ENCODE data around the gene DGKQ.

Gene DGKQ

DNA sequence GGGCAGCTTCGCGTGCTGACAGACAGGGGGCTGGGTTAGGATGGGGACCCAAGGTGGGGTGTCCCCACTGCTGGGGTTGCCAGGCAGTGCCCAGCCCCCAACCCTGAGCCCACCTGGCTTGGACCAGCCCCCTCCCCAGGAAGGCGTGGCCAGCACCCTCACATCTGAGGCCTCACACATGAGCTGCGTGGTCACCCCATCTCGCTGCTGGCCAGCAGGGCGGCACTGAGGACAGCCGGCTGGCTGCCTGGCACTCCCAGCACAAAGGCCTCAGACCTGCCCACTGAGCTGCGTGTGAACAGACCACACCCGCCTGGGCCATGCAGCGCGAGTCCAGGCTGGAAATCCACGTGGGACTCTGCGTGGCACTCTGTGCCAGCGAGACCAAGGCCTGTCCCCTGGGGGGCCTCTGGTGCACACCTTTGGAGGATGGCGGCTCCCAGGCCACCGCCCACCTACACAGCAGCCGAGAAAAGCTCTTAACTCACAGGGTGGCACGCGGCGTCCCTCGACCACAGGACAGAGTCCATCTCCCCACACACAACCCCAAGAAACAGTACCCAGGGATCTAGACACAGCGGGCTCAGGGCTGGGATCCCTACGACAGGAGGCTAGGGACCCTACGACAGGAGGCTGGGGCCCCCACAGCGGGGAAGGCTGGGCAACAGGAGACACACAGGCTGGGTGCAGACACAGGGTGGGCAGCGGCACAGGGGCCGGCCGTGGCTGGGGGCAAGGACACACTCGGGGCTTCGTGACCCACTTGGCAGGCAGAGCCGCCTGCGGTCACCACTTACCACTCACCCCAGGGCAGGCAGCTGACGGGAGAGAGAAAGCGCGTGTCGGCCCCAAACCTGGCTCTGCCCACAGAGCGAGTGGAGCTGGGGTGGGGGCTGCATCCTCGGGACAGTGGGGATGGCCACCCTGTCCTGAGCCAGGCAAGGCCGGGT lies 9.8 kb downstream of the DGKQ start:
- in situ Hi-C loops (cut with HindIII; ENCODE audit: low sequenced_read_pairs): no loop called here

DNA sequence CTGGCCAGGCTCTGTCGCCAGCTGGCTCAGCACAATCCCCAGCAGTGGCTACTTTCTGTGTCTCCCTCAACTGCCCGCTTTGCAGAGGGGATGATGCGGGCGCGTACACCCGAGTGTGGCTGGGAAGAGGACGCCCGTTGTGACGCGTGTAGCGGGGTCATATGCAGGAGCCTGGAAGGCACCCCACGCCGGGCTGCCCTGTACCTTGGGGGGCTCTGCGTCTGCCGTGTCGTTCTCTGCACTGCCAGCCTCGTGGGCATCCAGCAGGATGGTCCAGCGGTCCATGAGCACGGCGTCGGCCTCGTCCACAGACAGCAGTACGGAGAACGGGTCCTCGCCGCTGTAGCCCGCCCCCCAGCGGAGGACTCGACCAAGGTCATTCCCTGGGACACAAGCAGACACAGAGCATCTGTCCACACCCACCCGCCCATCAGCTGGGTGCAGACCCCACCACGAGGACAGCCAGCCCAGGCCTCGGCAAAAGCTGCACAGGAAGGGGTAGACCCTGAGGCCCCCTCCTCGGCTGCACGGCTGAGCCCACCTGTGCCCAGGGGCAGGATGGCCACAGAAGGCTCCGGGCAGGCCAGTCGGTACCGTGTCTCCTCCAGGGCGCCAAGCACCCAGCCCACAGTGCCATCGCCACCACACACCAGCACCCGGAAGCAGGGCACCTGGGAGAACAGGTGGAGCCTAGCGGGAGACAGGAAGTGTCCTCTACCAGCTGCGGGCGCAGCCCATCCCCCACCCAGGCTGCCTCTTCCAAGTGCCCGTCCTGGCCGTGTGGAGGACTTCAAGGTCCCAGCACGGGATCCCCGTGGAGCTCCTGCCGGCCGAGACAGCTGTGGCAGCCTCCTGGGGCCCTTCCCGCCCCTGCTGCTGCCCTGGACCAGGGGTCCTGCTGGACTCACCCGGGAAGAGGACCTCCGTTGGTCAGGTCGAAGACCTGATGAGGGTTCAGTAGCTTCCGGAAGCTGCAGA lies 10.8 kb downstream of the DGKQ start:
- in situ Hi-C loops (cut with HindIII; ENCODE audit: low sequenced_read_pairs): no loop called here

DNA sequence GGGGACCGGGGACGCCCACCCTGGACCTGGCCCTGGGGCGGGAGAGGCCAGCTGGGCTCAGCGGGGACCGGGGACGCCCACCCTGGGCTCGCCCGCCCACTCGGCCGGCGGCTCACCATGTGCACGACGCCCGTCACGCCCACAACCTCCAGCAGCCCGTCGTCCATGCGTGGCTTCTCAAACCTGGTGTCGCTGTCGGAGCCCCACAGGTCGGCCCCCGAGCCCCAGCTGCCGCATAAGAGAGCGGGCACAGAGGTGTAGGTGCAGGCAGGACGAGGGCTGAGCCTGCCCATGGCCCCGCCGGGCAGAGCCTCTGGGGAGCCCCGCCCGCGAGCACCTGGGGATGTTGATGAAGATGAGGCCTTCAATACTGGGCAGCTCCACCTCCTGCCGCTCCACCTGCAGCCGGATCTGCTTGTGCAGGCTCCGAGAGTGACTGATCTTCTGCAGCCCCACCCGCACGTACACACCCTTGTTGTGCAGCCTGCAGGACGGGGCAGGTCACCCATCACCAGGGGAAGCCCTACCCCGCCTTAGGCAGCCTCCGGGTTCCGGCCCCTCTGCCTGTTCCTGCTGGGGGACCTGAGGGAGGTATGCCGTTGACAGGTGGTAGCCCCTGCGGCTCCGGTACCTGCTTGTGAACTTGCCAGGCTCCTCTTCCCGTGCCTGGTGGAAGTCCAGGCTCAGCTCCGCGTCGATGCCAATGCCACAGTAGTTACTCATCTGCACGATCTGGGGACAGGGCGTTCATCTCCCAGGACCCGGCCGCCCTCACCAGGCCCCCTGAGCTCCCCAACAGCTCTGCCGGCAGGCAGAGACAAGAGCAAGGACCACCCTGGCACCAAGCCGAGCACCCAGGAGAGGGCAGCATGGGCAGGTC lies 11.8 kb downstream of the DGKQ start:
- in situ Hi-C loops (cut with HindIII; ENCODE audit: low sequenced_read_pairs): no loop called here

DNA sequence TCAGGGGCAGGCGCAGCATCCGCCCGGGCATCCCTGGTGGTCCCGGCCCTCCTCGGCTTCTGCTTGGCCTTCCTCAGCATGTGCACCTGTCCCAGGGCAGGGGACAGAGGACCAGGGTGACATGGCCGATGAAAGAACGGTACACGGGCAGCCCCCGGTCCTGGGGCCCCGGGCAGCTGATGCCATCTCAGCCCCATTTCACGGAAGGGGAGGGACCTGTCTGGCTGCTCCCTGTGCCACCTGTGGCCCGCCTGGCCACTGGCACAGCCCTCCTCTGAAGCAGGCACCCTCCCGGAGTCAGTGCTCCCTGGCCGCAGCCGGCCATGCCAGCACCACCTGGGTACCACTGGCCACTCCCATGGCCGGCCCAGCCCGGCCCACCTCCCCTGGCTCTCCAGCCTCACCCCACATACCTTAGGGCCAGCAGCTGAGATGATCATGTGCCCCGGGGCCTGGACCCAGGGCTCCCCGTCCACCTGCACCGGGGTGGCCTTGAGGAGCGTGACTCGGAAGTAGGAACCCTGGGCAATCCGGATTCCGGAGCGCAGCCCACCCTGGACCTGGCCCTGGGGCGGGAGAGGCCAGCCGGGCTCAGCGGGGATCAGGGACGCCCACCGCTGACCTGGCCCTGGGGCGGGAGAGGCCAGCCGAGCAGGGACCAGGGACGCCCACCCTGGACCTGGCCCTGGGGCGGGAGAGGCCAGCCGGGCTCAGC lies 12.6 kb downstream of the DGKQ start:
- in situ Hi-C loops (cut with HindIII; ENCODE audit: low sequenced_read_pairs): no loop called here

DNA sequence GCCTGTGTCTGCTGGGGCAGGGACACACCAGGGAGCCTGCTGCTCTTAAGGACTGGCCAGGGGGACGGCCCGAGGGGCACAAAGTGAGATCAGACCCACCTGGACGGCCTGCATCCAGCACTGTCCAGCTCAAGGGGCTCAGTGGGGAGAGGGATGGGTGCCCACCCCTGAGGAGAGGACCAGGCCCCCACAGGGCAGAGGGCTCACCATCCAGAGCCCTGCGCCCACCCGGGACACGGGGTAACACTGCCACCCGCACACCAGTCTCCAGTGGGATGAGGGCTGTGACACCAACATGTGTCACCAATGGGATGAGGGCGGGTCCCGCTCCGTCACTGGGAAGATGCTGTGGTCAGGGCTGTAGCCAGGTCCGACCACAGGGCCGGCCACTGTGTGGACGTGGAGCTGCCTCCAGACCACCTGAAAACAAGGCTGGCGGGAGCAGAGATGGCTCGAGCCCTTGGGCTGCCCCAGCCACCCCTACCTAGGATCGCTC lies 13.2 kb downstream of the DGKQ start:
- in situ Hi-C loops (cut with HindIII; ENCODE audit: low sequenced_read_pairs): no loop called here

DNA sequence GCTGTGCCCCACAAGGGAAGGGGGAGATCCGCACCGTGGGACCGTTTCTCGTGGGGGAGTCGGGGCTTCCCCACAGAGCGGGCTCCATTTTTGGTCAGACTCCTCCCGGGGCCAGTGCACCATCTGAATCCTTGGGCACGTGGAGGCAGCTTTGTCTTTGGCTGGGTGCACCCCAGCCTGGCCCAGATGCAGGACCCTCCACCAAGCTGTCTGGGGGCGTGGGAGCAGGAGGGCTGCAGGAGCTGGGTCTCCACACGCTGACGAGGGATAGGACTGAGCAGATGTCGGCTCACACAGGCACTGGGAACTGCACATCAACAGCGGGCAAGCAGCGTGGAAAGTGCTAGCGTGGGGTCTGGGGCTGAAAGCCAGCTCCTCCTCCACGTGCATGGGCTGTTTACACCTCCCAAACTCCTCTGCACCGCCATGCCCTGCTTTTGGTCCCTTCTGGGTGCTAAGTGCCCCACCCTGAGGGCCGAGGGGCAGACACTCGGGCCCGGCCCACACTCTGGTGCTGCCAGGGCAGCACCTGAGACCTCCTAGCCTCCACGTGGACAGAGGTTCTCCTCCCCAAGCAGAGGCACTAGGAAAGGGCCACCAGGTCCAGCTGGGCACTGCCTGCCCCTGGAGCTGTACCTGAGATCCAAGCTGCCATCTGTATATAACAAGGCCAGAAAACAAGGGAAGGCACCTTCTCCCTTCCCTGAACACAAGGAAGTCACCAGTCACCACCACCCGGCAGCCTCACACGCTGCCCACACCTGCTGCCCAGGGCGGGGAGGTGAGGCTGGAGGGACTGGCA lies 13.8 kb downstream of the DGKQ start:
- in situ Hi-C loops (cut with HindIII; ENCODE audit: low sequenced_read_pairs): no loop called here

DNA sequence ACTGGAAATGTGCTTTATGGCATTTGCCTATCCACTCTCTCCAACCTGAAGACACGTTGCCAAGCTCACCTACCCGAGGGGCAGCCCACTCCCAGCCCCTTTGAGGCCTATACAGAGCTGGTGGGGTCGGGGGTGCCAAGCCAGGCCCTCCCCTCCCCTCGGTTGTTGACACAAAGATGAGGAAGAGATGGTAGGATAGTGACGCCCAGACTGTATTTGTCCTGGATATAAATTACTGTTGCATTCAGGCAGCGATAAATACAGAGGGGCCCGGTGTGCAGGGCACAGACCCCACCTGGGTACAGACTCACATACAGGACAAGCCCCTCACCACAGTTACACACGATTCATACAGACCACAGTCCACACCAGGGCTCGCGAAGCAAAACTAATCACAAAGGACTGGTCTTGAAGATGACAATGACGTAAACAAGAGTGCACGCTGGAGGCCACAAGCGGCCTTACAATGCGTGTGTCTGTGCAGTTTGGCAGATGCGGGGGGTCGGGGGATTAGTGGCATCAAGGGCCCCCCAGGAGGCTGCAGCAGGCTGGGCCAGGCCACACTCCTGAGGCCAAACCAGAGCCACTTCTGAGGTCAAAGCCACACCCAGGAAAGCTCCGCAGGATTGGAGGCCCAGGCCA lies 14.6 kb downstream of the DGKQ start:
- in situ Hi-C loops (cut with HindIII; ENCODE audit: low sequenced_read_pairs): no loop called here

DNA sequence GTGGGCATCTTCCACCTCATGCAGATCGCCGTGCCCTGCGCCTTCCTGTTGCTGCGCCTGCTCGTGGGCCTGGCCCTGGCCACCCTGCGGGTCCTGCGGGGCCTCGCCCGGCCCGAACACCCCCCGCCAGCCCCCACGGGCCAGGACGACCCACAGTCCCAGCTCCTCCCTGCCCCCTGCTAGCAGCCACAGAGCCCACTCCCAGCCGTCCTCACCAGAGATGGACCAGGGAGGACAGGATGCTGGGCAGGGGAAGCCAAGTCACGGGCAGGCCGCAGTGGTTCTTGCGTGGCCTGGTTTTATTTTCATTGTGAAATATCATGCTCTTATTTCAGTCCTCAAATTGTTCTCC lies 15.1 kb downstream of the DGKQ start:
- in situ Hi-C loops (cut with HindIII; ENCODE audit: low sequenced_read_pairs): no loop called here

DNA sequence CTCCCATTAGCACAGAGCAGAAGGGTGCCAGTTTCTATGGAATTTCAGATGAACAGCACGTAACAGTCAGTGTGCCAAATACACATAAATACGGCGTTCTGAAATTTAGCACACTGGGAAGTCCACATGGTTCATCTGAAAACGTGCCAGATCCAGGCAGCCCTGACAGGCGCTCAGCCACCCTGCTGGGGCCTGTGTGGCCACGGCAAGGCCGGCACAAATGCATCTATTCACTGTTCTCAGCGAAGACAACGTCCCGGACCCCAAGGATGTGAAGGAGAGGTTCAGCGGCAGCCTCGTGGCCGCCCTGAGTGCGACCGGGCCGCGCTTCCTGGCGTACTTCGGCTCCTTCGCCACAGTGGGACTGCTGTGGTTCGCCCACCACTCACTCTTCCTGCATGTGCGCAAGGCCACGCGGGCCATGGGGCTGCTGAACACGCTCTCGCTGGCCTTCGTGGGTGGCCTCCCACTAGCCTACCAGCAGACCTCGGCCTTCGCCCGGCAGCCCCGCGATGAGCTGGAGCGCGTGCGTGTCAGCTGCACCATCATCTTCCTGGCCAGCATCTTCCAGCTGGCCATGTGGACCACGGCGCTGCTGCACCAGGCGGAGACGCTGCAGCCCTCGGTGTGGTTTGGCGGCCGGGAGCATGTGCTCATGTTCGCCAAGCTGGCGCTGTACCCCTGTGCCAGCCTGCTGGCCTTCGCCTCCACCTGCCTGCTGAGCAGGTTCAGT lies 15.6 kb downstream of the DGKQ start:
- in situ Hi-C loops (cut with HindIII; ENCODE audit: low sequenced_read_pairs): no loop called here

DNA sequence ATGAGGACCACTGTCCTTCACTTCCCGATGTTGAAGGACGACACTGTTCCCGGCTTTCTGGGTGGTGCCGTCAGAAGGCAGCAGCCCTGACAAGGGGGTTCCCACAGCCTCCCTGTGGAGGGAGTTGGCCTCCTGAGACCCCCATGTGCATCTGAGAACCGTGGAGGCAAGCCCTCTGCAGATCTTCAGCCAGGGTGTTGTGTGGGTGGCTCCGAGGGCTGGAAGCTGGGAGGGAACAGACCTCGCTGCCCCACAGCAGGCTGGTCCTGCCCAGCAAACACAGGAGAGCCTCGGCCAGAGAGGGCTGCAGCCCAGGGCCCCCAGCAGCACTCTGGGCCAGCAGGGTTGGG lies 16.2 kb downstream of the DGKQ start:
- in situ Hi-C loops (cut with HindIII; ENCODE audit: low sequenced_read_pairs): no loop called here

DNA sequence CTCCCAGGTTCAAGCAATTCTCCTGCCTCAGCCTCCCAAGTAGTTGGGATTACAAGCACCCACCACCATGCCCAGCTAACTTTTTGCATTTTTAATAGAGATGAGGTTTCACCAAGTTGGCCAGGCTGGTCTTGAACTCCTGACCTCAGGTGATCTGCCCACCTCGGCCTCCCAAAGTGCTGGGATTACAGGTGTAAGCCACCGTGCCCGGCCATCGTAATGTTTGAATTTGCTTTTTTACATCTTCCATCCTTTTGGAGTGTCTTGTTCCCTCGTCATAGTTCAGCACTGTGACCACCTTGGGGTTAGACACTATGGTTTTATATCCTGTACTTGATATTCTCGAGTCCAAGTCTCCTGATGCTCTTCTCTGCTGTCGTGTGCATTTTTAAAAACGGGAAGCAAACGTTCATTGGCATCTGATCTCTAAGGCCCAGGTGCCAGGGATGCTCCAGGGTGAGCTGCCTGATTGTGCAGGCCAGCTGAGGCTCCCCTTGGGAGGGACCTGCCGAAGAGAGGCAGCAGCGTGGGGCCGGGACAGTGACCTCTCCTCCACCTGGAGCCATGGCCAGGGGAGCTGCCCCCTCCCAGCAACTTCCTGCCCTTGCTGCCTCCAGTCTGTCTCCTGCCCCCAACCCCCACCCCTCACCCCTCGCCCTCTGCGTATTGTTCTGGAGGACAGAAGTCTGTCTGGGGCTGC lies 16.7 kb downstream of the DGKQ start:
- in situ Hi-C loops (cut with HindIII; ENCODE audit: low sequenced_read_pairs): no loop called here

DNA sequence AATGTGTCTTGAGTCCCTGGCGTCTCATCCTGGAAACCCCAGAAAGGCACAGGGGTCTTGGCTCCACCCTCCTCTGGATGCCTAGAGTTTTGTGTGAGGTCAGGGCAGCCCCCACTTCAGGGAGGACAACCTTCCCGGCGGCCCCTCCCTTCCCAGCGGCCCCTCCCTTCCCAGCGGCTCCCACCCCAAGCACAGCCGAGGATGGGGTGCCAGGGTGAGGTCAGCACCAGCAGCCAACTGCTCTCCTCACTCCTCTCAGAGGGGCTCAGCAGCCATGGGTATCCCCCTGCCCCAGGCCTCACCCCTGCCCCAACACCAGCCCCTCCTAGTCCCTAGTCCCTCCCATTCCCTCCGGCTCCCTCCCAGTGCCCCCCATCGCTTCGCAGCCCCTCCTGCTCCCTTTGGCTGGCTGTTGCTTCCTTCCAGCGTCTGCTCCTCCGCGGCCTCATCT lies 17.4 kb downstream of the DGKQ start:
- in situ Hi-C loops (cut with HindIII; ENCODE audit: low sequenced_read_pairs): no loop called here

DNA sequence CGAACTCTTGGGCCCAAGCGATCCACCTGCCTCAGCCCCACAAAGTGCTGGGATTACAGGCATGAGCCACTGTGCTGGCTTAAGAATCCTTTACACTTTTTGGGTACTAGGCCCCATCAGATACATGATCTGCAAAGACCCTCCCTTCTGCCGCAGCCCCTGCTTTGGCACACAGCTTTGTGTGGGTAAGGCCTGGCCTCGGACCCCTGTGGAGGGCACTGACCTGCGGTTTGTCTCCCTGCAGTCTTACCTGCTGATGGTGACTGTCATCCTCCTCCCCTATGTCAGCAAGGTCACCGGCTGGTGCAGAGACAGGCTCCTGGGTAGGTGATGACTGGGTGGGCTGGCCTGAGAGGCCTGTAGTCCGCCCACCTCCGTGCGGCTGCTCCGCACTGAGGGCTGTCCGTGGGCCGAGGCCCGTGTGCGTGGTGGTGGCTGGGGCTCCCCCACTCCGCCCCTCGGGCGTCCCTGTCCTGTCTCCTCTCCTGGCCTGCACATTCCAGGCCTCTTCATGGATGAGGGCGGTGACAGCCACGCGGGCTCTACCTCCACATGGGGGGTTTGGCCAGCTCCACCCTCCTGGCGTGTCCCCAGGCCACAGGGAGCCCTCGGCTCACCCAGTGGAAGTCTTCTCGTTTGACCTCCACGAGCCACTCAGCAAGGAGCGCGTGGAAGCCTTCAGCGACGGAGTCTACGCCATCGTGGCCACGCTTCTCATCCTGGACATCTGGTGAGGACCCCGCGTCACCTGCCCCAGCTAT lies 18.0 kb downstream of the DGKQ start:
- in situ Hi-C loops (cut with HindIII; ENCODE audit: low sequenced_read_pairs): no loop called here

DNA sequence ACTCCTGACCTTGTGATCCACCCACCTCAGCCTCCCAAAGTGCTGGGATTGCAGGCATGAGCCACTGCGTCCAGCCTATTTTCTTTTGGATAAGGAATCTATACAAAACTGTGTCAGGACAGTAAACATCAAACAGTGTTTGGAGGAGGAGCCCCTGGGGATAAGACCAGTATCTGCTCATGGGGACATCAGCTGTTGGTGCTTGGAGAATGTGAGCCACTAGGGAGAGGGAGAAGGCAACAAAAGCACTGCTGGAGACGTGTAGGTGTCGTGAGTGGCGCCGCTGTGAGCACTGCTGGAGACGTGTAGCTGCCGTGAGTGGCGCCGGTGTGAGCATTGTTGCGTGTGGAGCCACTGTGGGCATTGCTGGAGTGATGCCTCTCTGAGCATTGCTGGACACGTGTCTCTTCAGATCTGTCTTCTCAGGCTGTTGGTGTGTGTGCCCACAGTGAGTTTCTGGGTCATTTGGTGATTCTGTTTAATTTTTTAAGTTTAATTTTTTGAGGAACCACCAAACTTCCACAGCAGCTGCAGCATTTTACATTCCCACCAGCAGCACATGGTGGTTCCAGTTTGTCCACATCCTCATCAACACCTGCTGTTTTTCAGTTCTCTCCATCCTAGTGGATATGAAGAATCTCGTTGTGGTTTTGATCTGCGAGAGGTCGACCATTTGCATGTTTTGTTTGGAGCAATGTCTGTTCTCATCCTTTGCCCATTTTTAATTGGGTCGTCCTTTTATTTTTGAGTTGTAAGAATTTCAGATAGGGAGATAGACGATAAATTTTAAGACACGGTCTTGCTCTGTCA lies 19.0 kb downstream of the DGKQ start:
- in situ Hi-C loops (cut with HindIII; ENCODE audit: low sequenced_read_pairs): no loop called here

DNA sequence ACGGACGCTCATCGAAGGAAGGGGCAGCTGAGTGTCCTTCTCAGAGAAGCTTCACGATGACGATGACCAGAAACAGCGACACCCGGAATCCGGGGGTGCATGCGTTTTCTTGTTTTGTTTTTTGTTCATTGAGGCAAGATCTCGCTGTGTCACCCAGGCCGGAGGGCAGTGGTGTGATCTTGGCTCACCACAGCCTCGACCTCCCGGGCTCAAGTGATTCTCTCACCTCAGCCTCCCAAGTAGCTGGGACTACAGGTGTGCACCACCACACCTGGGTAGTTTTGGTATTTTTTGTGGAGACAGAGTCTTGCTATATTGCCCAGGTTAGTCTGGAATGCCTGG lies 19.8 kb downstream of the DGKQ start:
- in situ Hi-C loops (cut with HindIII; ENCODE audit: low sequenced_read_pairs): no loop called here

Data from endothelial cell of hepatic sinusoid (primary cell).